Frontal cortex (tissue), 4 donors: Measurements from ENCODE around the gene TCEANC2. TPM values are rescaled to one million over a fixed set of nuclear protein-coding genes. Genes with fewer than 3 reads are reported as not detected.

ENCODE experiments used
- DNase-seq, 2 donors: peaks; one replicate each; pipeline ENCODE4 v3.0.0; 2012; ENCODE audit warnings: low spot score in 2 of 2
- FAIRE-seq: peaks from 2 replicates; lab custom pipeline; 2012; peaks lifted over from hg19 to GRCh38; lab: Jason Lieb, UNC
- total RNA-seq: library from RNA; depleted of rRNA; stranded (reverse); fragments of >200 nt; gene quantifications from one replicate; pipeline ENCODE4 v1.2.3, GENCODE V29; 2014
- donor health status: control.
- donor health status: control.
- donor health status: control.

TCEANC2 gene
- total RNA-seq, 1 donor from 2014 or later: 4.9 TPM

DNA sequence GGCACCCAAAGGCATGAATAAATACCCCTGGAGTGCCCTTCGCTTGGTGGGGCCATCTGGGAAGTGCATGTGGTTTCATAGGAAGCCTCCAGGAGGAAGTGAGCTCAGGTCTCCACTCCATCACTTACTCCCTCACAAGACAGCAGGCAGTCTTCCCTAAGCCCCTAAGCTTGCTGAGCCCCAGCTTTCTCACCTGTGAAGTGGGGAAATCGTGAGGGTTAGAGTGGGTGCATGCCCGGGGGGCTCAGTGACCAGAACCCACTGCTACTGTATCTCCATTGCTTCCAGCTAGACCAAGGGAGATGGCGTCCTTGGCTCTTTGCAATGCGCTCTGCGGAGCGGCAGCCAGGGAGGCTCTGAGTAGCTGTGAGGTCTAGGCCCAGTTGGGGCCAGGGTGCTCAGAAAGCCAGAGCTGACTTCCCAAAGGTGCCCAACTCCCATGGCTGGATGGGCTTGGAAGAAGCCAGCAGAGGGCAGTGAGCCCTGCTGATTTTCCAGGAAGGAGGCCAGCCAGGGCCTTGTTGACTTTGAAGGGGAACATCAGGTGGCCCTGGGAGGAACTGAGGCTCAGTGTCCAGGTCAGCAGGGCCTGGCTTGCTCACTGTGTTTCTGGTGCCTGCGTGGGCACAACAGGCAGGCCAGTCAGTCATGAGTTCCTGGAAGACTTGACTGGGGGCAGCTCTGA, 72.1 kb downstream of the TCEANC2 start:
- DNase-seq (no peak), FAIRE-seq (no peak)

DNA sequence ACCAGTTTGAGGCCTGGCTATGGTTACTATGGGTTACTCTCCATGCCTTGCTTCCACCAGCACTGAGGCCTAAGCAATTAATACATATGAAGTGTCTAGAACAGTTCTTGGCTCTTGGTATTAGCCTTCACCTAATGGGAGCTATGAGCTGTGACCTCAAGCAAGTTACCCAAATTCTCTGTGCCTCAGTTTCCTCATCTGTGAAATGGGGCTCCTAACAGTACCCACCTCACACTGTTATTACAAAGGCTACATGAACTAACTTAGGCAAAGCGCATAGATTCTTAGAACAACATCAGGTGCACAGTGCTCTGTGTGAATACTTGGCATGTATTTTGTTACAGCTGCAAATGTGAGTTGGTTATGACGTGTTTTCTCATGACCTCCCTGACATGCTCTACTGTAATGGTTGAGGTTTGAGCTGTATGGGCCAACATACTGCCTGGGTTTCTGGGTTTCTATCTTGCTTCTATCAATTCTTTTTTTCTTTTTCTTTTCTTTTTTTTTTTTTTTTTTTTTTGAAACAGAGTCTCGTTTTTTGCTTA, 72.9 kb downstream of the TCEANC2 start:
- FAIRE-seq: no peak
- DNase-seq: no peak

DNA sequence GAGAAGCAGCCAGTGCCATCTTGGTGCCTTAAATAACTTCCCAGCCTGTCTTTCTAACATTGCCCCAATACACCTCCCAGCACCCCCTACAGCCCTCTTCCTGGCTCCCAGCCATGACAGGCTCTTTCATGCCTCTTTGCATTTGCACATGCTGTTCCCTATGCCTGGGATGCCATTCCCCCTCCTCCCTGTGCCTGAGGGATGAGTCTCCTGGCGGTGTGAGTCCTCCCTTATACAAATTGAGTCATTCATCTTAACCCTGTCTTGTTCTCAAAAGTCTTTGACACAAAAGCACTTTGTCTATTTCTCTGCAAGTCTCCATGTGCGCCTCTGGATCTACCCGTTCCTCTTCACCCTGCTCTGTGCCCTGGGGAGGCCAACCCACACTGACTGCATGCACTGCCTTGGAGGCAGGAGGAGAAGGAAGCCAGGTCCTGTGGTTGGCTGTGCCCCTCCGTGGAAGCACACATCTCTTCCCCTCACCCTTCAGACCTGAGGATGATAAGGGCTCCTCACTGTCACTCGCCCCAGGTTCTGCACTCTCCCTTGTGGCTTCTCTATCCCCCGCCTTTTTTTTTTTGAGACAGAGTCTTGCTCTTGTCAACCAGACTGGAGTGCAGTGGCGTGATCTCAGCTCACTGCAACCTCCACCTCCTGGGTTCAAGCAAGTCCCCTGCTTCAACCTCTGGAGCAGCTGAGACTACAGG, 74.3 kb downstream of the TCEANC2 start:
- no peak for DNase-seq
- FAIRE-seq: no peak

DNA sequence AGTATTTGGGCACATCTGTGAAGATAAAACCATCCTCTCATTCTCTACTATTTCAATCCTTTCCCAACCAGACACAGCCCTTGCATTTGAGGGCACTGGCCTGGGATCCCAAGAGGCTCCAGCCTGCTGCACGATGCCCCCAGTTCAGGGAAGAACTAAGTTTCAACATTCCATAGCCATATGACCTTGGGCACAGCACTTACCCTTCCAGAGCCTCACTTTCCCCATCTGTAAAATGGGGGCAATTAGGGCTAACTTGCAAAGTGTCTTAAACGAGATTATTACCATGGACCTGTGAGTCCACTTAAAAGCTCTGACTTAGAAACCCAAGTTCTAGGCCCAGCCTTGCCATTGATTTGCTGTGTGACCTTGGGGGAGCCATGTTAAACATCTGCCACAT, 76.5 kb downstream of the TCEANC2 start:
- FAIRE-seq: no peak
- DNase-seq: no peak

DNA sequence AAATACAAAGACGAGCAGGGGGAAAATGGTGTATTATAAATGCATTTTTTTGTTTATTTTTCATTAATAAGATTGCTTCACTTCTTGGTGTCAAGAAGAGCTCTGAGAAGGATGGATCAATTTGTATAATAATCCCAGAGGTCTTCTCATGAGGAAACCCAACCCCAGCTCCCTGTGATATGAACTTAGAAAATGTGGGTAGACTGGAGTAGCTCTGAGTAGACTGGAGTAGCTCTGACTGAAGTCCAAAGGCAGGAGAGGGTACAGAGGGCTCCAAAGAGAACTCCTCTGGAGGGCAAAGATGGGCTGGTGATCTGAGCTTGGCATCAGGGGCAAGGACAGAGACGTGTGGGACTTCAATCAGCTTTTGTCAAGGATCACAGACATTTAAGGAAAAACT, 78.0 kb downstream of the TCEANC2 start:
- FAIRE-seq (no peak), DNase-seq (no peak)

DNA sequence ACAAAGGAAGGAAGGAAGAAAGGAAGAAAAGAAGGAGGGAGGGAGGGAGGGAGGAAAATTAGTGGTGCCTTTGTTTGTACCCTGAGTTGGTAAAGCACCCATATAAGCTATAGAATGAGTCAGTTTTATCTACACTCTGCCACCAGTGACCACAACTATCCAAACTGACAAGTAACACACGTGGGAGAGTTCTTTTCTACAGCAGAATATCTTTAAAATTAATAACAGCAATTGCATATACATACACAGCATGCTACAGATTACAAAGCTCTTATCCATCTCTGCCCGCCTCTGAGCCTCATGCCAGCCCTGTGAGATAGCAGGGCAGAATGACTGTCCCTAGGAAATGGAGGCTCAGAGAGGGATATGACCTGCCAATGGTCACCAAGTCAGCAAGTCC, 79.1 kb downstream of the TCEANC2 start:
- DNase-seq (no peak), FAIRE-seq (no peak)

DNA sequence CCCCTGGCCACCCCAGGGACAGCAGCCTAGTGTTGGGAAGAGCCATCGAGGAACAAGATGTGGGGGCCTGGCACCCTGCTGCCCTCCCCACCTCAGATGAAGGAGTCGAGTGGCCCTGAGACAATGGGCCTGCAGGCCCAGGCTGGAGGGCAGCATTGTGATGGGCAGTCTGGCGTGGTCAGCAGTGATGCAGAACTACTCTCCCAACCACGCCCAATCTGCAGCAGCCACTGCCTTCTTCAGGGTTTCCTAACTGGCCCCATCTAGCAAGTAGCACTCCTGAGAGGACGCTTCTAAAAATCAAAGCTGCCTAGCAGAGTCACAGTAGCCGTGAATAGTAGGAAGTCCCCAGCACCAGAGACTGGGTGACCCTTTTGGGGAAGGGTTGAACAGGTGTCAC, 80.9 kb downstream of the TCEANC2 start:
- no peak for FAIRE-seq
- DNase-seq: no peak

DNA sequence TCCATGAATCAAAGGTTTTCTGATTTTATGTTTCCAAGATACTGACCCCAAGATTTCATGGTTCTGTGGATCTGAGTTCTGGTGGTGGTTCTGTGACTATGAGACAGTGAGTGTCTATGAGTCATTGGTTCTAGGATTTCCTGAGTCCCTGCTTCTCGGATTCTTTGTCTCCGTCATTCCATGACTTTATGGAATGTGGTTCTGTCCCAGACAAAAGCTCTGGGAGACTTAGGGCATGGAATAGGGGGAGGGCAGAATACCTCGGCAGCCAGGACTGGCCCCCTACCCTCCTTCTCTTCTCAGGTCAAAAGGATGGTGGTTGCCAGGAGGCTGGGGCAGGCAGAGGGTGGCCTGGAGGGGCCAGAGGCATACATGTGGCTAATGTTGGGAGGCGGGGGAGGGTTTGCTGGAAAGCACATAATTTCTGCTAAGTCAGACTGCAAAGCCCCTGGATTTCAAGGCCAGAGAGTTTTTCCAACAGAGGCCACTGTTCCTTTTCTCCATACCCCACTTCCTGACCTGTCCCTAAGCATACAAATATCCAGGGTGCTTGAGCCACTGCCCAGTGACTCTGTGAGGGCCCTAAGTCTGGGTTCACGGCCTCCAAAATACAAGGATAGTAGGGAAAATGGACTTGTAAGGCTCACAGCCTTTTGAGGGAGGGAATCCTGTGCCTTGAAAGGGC, 82.2 kb downstream of the TCEANC2 start:
- FAIRE-seq (no peak), DNase-seq (no peak)

DNA sequence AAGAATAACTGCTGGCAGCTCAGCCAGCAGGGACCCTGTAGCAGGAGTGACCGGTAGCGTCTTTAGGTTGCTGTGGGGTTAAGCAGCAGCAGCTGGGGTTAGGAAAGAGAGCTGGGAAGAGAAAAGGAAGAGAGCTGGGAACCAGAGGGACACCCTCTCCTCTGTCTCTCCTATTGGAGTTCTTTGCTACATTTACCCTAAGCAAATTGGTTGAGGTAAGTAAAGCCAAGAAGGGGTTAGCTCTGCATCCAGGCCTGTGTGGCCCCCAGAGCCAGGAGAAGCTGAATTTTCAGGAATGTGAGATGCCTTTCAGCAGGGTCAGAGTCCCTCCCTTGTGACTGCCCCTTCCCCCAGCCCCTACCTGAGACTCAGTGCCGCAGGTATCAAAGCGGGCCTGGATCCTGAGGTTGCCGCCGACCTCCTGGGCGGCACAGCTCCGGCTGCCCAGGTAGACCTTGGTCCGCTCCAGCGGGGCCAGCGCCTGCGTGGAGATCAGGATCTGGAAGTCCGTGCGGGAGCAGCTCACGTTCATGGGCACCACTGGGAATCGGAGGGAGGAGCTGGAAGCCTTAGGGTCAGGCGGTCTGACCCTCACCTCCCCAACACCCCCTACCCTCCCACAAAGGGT, 83.0 kb downstream of the TCEANC2 start:
- FAIRE-seq (no peak), DNase-seq (no peak)

DNA sequence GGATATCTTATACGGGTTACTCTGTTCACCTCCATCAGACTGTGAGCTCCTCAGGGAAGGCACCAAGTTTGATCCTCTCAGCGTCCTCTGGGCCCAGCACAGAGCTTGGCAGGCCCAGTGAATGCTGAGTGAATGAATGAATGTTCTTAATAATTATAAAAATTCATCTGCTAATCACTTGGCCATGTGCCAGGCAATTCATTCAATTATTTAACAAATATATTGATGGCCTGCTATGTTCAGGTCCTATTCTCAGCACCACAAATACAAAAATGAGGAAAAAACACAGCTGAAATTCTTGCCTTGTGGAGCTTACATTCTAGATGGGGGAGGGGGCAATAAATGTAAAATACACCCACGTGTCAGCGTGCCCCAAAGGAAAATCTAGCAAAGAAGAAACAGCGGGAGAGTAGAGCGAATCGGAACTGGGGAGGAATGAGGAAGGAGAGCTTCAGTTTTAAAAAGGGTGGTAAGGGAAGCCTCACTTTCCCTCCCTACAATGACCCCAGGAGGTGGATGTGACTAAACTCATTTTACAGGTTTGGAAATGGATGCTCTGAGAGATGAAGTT, 83.6 kb downstream of the TCEANC2 start:
- FAIRE-seq (no peak), DNase-seq (no peak)

DNA sequence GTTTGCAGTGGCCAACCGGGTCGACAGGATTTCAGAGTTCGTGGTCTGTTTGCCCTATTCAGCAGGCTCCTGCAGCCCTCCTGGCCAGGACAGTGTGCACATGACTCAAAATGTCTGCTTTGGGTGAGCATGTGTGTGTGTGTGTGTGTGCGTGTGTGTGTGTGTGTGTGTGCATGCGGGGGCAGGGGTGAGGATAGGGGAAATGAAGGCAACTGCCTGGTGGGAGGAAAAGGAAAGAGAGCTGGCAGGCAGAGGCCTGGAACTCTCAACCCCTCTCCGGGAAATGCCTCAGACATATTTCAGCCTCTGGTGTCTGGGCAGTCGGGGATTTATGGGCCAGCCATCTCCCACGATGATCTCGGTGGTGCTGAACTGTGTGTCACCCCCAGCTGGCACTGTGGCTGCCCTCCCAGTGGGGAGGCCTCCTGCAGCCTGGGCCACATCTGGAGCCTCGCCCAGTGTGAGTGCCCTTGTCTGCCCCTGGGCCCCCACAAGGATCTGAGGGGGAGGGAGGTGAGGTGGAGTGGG, 84.2 kb downstream of the TCEANC2 start:
- no peak for FAIRE-seq
- no peak for DNase-seq

DNA sequence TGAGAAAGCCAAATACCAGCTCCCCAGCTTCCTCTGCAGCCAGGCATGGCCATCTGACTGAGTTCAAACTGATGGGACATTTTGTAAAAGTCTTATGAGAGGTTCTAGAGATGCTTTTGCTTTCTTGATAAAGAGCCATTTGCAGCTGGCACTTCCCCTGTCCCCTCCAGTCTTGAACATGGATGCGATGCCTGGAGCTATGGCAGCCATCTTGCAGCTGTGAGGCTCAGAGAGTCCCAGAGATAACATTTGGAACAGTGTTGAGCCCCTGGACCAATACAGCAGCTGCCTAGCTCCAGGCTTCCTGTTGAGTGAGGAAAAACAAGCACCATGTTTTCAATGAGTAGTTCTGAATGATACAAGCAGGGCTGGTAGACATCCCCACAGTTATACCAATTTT, 85.6 kb downstream of the TCEANC2 start:
- no peak for DNase-seq
- no peak for FAIRE-seq

DNA sequence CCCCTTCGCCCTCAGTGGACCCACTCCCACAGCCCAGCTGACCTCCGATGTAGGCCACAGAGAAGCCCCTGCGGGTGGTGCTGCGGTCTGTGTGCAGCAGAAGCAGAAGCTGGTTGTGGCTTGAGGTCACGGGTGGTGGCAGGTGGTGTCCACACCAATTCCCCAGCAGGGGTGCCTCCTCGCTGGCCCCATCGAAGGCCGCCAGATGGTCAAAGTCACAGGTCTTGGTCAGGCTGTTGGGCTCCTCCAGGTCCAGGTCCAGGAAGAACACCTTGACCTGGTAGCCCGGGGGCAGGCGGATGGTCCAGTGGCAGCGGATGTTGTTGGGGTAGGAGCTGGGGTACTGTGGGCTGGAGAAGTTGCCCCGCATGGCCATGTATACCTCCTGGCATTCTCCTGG, 86.3 kb downstream of the TCEANC2 start:
- FAIRE-seq (no peak), DNase-seq (no peak)

DNA sequence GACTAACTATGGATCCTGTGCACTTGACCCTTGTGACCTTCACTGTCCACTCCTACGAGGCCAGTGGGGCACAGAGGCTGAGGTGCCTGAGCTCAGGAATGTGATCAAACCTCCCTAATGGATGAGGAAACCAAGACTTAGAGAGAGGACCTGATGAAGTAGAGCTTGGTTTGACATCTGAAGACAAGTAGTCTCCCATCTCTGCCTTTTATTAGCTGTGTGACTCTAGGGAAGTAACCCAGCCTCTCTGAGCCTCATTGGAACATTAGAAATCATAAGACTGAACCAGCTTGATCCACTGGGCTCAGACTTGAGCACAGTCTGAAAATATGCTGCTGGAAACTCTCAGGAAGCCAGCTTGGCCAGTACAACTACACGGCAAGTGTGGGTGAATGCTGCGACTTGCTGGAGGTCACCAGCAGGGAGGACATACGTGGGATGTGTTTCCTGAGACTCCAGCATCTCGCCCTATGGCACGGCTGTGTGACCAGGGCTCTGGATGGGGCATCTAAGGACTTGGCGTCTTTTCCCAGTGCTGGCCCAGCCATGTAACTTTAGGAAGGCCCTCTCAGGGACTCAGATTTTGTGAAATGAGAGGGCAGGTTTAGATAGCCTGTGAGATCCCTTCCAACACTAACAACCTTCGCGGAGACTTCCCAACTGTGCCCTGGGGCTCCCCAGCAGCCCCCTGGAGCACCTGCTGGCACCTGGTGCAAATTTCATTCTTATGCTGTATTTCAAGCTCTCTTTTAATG, 88.9 kb downstream of the TCEANC2 start:
- DNase-seq: no peak
- FAIRE-seq: no peak

DNA sequence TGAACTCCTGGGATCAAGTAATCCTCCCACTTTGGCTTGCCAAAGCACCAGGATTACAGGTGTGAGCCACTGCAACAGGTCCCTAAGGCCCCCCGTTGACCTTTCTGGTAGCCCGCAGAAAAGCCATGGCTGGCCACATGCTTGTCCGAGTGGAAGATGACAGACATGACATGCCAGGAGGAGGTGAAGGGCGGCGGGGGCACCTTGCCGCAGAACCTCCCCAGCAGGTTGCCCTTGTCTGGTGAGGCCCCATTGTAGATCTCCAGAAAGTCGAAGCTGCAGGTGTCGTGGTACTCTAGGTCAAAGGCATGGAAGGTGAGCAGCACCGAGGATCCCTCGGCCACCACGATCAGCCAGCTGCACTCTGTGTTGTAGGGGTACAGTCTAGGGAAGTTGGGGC, 91.0 kb downstream of the TCEANC2 start:
- FAIRE-seq (no peak), DNase-seq (no peak)

DNA sequence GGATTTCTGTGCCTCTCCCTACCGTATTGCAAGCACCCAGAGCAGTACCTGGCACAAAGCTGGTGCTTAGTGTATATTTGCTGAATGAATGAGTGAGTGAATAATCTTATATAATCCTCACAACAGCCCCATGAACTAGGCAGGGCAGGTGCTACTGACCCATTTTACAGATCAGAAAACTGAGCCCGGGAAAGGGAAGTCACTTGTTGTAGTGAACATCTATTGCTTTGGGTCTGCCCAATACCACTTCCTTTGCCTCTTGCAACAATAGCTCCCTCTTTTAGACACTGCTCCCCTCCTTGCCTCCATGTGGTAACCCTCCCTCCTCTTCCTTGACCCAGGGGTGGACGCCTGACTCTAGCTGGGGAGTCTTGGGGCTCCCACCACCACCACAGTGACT, 96.3 kb downstream of the TCEANC2 start:
- no peak for DNase-seq
- no peak for FAIRE-seq

DNA sequence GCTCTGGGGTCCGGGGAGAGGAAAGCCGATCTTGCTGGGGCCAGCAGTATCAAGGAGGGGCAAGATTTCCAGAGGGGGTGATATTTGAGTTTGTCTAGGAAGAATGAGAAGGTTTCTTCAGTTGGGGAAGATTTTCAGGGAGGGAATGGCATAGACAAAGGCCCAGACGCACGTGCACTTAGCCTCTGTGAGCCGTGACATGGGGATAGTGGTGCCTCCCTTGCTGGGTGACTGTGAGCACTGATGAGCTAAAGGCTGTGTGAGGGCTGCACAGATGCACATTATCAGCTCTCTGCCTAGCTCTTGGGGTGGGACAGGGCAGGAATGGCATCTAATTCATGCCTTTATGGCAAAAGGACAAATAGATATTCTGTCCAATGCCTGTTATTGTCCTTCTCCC, 97.6 kb downstream of the TCEANC2 start:
- DNase-seq (no peak), FAIRE-seq (no peak)

DNA sequence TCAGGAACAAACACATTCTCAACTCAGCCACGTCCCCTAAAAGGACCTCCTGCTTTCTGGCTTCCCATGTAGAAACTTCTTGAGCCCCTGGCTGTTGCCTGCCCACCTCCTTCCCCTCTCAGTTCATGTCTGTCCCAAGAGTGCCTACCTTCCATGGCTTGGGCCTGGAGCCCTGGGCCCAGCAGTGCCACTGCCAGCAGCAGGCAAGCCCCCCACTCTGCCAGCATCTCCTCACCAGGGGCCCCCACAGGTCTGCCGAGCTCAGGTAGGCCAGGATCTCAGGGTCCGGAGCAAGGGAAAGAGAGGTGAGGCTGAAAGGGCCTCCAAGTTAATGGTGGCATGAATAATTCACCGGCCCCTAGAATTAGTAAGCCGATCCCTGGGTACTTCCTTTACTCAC, 99.3 kb downstream of the TCEANC2 start, which contains the start of gene CDCP2:
Gene CDCP2, minus strand, starts transcription at position 305 of the 400 bp plus-strand sequence. Its CDS starts 78 bp downstream, at position 227.
- FAIRE-seq: no peak
- no peak for DNase-seq
